Type B pancreatic cell (in vitro differentiated cells): ENCODE data around the gene FILIP1L. TPM values are rescaled to one million over a fixed set of nuclear protein-coding genes. Genes with fewer than 3 reads are reported as not detected.

ENCODE experiments used
- DNase-seq: peaks from one replicate; pipeline ENCODE4 v3.0.0; 2021; ENCODE audit warnings: mixed read lengths; ENCODE audit not compliant: unreplicated experiment; ENCODE audit errors: extremely low spot score
- H3K27ac Mint-ChIP-seq: 2 replicates; pipeline ENCODE4 v1.8.0; 2021; ENCODE audit warnings: mild to moderate bottlenecking, mixed read lengths
- H3K27me3 Mint-ChIP-seq: 2 replicates; pipeline ENCODE4 v1.8.0; 2021; ENCODE audit warnings: mixed read lengths
- H3K36me3 Mint-ChIP-seq: 2 replicates; pipeline ENCODE4 v1.8.0; 2021; ENCODE audit warnings: mixed read lengths
- H3K4me1 Mint-ChIP-seq: one replicate; pipeline ENCODE4 v1.8.0; 2021; ENCODE audit warnings: mixed read lengths; ENCODE audit not compliant: unreplicated experiment
- H3K4me3 Mint-ChIP-seq: 2 replicates; pipeline ENCODE4 v1.8.0; 2021; ENCODE audit warnings: mild to moderate bottlenecking, mixed read lengths
- H3K9me3 Mint-ChIP-seq: 2 replicates; pipeline ENCODE4 v1.8.0; 2021; ENCODE audit warnings: mixed read lengths
- total RNA-seq: library from RNA; stranded (reverse); gene quantifications from 2 replicates; pipeline ENCODE4 v1.2.1, GENCODE V29; 2021; ENCODE audit warnings: low replicate concordance
- TF ChIP-seq, protein P1 (sequence below): fragments of 200-600 bp; sonication (generic); conservative IDR thresholded peaks from 2 replicates; pipeline ENCODE4 v1.5.0; 2021; ENCODE audit warnings: antibody characterized with exemption, mild to moderate bottlenecking

The FILIP1L gene
- total RNA-seq, 1 donor from 2014 or later, result 30.6 TPM

GRCh38 chr3:99871231-99872045, 242.9 kb downstream of the FILIP1L start:
- DNase-seq, result no peak
- TF ChIP-seq, protein P1, sequence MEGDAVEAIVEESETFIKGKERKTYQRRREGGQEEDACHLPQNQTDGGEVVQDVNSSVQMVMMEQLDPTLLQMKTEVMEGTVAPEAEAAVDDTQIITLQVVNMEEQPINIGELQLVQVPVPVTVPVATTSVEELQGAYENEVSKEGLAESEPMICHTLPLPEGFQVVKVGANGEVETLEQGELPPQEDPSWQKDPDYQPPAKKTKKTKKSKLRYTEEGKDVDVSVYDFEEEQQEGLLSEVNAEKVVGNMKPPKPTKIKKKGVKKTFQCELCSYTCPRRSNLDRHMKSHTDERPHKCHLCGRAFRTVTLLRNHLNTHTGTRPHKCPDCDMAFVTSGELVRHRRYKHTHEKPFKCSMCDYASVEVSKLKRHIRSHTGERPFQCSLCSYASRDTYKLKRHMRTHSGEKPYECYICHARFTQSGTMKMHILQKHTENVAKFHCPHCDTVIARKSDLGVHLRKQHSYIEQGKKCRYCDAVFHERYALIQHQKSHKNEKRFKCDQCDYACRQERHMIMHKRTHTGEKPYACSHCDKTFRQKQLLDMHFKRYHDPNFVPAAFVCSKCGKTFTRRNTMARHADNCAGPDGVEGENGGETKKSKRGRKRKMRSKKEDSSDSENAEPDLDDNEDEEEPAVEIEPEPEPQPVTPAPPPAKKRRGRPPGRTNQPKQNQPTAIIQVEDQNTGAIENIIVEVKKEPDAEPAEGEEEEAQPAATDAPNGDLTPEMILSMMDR, result no peak
- Mint-ChIP-seq H3K9me3 (no peaks in the 10 kb centered on the region), H3K27me3 (no peaks in the 10 kb centered on the region), H3K27ac (peak overlapping the region; percentile 61), H3K36me3 (peaks cover 16% of the 10 kb centered on the region), H3K4me1 (peaks cover 46% of the 10 kb centered on the region), H3K4me3 (peak overlapping the region; percentile 74)

- Mint-ChIP-seq H3K4me3 (peak overlapping the region; percentile 44), H3K36me3 (peaks cover 16% of the 10 kb centered on the region), H3K27ac (peak overlapping the region; percentile 37), H3K27me3 (no peaks in the 10 kb centered on the region), H3K9me3 (no peaks in the 10 kb centered on the region), H3K4me1 (peaks cover 49% of the 10 kb centered on the region)
- TF ChIP-seq, protein P1, result no peak
- no peak for DNase-seq
Observed at GRCh38 chr3:99870712-99871111, 243.6 kb downstream of the FILIP1L start.

GRCh38 chr3:99869621-99870020, 244.7 kb downstream of the FILIP1L start:
- Mint-ChIP-seq H3K9me3 (no peaks in the 10 kb centered on the region), H3K27me3 (no peaks in the 10 kb centered on the region), H3K4me1 (peaks cover 49% of the 10 kb centered on the region), H3K36me3 (peaks cover 16% of the 10 kb centered on the region), H3K27ac (no peak overlapping the region), H3K4me3 (no peak overlapping the region)
- no peak for DNase-seq
- TF ChIP-seq, protein P1, result no peak

DNA sequence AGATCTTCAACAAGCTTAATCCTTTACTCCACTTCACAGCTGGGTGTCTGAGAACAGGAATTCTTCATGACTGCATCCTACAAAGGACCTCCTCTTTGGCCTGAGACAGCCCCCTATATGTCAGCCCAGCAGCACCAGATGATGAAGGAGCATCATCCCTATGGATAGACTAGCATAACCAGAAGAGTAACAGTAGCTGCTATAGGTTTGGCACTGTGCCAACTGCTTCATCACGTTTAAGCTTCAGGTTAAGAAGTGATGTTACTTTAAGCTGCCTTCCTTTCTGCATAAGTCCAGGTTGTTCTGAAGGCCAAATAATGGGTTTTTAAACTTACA, 246.0 kb downstream of the FILIP1L start:
- Mint-ChIP-seq H3K9me3 (no peaks in the 10 kb centered on the region), H3K27me3 (no peaks in the 10 kb centered on the region), H3K27ac (no peak overlapping the region), H3K36me3 (peaks cover 22% of the 10 kb centered on the region), H3K4me3 (no peak overlapping the region), H3K4me1 (peaks cover 42% of the 10 kb centered on the region)
- DNase-seq, result no peak
- TF ChIP-seq, protein P1, result no peak

- Mint-ChIP-seq H3K27ac (no peak overlapping the region), H3K27me3 (no peaks in the 10 kb centered on the region), H3K4me3 (no peak overlapping the region), H3K9me3 (no peaks in the 10 kb centered on the region), H3K4me1 (peaks cover 41% of the 10 kb centered on the region), H3K36me3 (peaks cover 25% of the 10 kb centered on the region)
- no peak for DNase-seq
- TF ChIP-seq, protein P1, result no peak
Observed at GRCh38 chr3:99867594-99868310, 246.5 kb downstream of the FILIP1L start.
